Stimulated activated CD4-positive, alpha-beta T cell treated with anti-CD3 and anti-CD28 coated beads, Interleukin-1b, Interleukin-23, amount 100 ng/mL, for 1 hour (primary cell): Measurements from ENCODE around the gene ANKRD13B.
A peak's percentile ranks its signal among the peaks of the same experiment; 100 is the strongest.

Experiments used
- DNase-seq, 2 donors: peaks; one replicate each; pipeline ENCODE4 v3.0.0-alpha.2; 2020; ENCODE audit warnings: low read depth in 2 of 2

ANKRD13B gene

GRCh38 chr17:29594519-29595090 lies 1.7 kb downstream of the ANKRD13B start:
- DNase-seq, result no peak

GRCh38 chr17:29595107-29595942 lies 2.4 kb downstream of the ANKRD13B start:
- DNase-seq, result no peak

- no peak for DNase-seq
Observed at GRCh38 chr17:29595943-29596774, 3.2 kb downstream of the ANKRD13B start.

GRCh38 chr17:29596811-29597210 lies 3.9 kb downstream of the ANKRD13B start:
- no peak for DNase-seq

GRCh38 chr17:29597361-29598172 lies 4.6 kb downstream of the ANKRD13B start:
- DNase-seq, result no peak

- DNase-seq, result no peak
Observed at GRCh38 chr17:29603109-29603674, 10.3 kb downstream of the ANKRD13B start.

- no peak for DNase-seq
Observed at GRCh38 chr17:29607557-29608195, 14.7 kb downstream of the ANKRD13B start.

GRCh38 chr17:29608986-29609385 lies 16.1 kb downstream of the ANKRD13B start:
- DNase-seq, result no peak

GRCh38 chr17:29610395-29610794 lies 17.5 kb downstream of the ANKRD13B start:
- no peak for DNase-seq

GRCh38 chr17:29611351-29612093 lies 18.6 kb downstream of the ANKRD13B start:
- no peak for DNase-seq

GRCh38 chr17:29612094-29612403 lies 19.1 kb downstream of the ANKRD13B start:
- DNase-seq, result no peak

- DNase-seq, result no peak
Observed at GRCh38 chr17:29612404-29613280, 19.7 kb downstream of the ANKRD13B start.

- peak; percentile 81 to 95 for DNase-seq
Observed at GRCh38 chr17:29613352-29613837, 20.5 kb downstream of the ANKRD13B start.

- no peak for DNase-seq
Observed at GRCh38 chr17:29613856-29614255, 20.9 kb downstream of the ANKRD13B start.

- no peak for DNase-seq
Observed at GRCh38 chr17:29614349-29615047, 21.6 kb downstream of the ANKRD13B start.

- DNase-seq, result peak in 1 of 2 donors; percentile 42
Observed at GRCh38 chr17:29615048-29615385, 22.1 kb downstream of the ANKRD13B start.

- peak; percentile 67 to 82 for DNase-seq
Observed at GRCh38 chr17:29615492-29616299, 22.8 kb downstream of the ANKRD13B start.
